Panc1 (cell line): ENCODE measurements around the gene USP15.
"Not testable (repeated sequence)": the region's sequence is repeated elsewhere in the genome, so short reads cannot be mapped to it uniquely, and the experiment has no call there.

Source experiments
- POLR2AphosphoS5 ChIP-seq: IDR thresholded peaks from 2 replicates; pipeline ENCODE4 v1.6.1; 2012; ENCODE audit warnings: mild to moderate bottlenecking, low read depth, low read length, moderate library complexity
- REST ChIP-seq, 2 experiments: IDR thresholded peaks; 2 replicates each; pipeline ENCODE4 v1.6.1; 2011 to 2012; ENCODE audit warnings: low read depth in 2 of 2, control low read depth in 1 of 2, low read length in 1 of 2, mild to moderate bottlenecking in 1 of 2, moderate library complexity in 1 of 2; ENCODE audit not compliant: insufficient read depth in 1 of 2
- SIN3A ChIP-seq: IDR thresholded peaks from 2 replicates; pipeline ENCODE4 v1.6.1; 2012; ENCODE audit warnings: low read depth, mild to moderate bottlenecking, low read length, moderate library complexity, borderline replicate concordance; ENCODE audit not compliant: insufficient read depth
- TCF7L2 ChIP-seq: IDR thresholded peaks from 2 replicates; pipeline ENCODE4 v1.6.1; 2011; ENCODE audit warnings: mild to moderate bottlenecking, low read depth, low read length, inconsistent platforms
- TF ChIP-seq, protein P1 (sequence below): fragments of 450-650 bp; IDR thresholded peaks from 2 replicates; pipeline ENCODE4 v1.5.1; 2017; ENCODE audit warnings: mild to moderate bottlenecking

- TF ChIP-seq, protein P1, sequence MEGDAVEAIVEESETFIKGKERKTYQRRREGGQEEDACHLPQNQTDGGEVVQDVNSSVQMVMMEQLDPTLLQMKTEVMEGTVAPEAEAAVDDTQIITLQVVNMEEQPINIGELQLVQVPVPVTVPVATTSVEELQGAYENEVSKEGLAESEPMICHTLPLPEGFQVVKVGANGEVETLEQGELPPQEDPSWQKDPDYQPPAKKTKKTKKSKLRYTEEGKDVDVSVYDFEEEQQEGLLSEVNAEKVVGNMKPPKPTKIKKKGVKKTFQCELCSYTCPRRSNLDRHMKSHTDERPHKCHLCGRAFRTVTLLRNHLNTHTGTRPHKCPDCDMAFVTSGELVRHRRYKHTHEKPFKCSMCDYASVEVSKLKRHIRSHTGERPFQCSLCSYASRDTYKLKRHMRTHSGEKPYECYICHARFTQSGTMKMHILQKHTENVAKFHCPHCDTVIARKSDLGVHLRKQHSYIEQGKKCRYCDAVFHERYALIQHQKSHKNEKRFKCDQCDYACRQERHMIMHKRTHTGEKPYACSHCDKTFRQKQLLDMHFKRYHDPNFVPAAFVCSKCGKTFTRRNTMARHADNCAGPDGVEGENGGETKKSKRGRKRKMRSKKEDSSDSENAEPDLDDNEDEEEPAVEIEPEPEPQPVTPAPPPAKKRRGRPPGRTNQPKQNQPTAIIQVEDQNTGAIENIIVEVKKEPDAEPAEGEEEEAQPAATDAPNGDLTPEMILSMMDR, result not testable (repeated sequence)
- not testable (repeated sequence) for TF ChIP-seq REST (IDR thresholded peaks at IDR 0.05; ENCODE audit: insufficient read depth in 1 of 2, low read depth in 2 of 2, low read length in 1 of 2); TCF7L2; POLR2AphosphoS5; SIN3A
Observed at GRCh38 chr12:62463252-62463651, 203.0 kb downstream of the USP15 start.
